Measurements from ENCODE around the gene SLC6A17.

GRCh38 chr1:110225756-110226404 lies 75.6 kb downstream of the SLC6A17 start:
- TF ChIP-seq CTCF (IDR thresholded peaks at IDR 0.05) = no peak
- no peak for TF ChIP-seq POLR2A (IDR thresholded peaks at IDR 0.05)

Data from right lobe of liver (tissue), 4 donors.